GM21360 (cell line): ENCODE results near the gene LPAR4.
"Not testable (repeated sequence)": the region's sequence is repeated elsewhere in the genome, so short reads cannot be mapped to it uniquely, and the experiment has no call there.

Source experiments
- ATAC-seq: cut with Tn5 transposase; IDR thresholded peaks from one replicate; pipeline ENCODE4 v1.9.1; 2021; ENCODE audit warnings: mild to moderate bottlenecking, moderate library complexity; ENCODE audit not compliant: unreplicated experiment

The LPAR4 gene, protein sequence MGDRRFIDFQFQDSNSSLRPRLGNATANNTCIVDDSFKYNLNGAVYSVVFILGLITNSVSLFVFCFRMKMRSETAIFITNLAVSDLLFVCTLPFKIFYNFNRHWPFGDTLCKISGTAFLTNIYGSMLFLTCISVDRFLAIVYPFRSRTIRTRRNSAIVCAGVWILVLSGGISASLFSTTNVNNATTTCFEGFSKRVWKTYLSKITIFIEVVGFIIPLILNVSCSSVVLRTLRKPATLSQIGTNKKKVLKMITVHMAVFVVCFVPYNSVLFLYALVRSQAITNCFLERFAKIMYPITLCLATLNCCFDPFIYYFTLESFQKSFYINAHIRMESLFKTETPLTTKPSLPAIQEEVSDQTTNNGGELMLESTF

DNA sequence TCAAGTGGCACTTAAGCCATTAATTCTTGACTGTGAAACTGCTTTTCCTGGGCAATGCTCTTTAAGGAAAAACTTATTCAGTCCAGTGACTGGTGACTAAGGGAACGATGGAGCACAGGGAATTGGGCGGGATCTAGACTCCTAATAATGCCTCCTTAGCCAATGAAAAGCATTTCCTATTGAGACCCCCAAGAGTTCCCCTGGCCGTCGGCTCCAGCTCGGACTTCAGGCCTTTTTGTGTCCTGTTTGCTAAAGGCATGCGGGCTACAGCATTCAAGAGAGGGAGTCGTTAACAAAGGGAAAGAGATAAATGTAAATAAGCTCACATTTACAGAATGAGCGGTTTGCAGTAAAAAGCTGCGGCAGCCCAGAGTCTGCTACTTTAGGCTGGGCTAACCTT lies at the start of gene LPAR4:
Gene LPAR4, plus strand, starts transcription at position 232 of the 400 bp plus-strand sequence. CDS start 7,150 bp downstream, outside the sequence.
- no peak for ATAC-seq

DNA sequence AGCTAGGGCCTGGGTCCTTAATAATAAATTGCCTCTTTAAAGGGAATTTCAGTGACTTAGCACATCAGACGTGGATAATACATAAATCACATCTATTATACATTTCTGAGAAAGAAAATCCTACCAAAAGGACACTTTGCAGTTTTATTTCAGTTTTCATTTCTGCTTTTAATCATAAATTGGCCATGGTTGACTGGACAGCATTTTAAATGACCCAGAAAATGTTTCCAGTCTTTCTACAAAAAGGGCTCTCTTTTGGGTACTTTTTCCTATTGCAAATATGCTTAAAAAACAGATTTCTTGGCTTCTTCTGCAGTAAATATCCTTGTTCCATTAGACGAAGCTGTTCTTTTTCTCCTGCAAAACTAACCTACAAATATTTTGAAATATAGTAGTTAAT lies 41.4 kb upstream of the LPAR4 start:
- ATAC-seq: no peak

DNA sequence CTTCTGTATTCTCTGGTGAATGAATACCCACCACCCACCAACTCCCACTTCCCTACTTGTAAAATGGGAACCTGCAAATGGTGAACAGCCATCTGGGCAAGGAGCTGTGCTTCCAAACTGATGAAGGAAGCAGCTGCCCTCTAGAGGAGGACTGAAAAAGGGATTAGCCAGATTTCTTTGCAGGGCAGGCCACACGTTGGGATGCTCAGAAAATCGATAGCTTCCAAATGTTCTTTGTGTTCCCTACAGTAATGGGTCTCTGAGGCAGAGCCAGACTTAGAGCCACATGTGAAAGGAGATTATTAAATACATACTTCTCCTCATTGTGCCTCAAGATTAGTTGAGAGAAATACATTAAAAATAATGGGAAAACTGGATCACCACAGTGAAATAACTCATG lies 39.3 kb upstream of the LPAR4 start:
- no peak for ATAC-seq

DNA sequence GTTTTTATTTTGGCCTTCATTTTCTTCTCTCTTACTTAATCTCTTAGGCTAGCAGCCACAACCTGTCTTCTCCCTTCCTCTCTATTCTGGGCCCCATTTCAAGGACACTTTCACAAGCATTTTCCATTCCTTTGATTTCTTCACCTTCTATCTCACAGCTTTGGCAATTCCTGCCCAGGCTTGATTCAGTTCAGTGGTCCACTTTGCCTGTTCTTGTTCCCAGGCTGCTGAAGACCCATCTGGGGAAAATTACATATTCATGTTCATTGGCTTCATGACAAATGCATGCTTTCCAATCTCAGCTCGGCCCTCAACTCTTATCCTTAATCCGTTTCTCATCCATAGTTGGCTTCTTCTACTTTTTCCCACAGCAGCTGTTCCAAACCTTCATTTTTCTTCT lies 38.7 kb upstream of the LPAR4 start:
- ATAC-seq: no peak

DNA sequence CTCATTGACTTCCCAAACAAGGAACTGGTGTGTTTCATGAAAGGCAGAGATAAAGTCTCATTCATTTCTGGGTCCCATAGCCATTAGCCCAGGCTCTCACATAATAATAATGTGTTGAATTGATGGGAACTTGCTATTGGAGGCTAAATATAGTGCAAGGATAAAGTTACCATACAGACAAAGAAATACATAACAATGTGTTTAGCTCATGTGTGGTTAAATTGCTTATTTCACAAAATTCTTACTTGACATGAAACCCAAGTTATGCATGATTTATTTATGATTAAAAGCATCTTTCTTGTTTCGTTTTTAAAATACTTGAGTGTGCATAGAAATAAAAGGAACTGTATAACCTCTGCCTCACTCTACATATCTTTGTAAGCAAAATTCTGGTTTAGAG lies 37.3 kb upstream of the LPAR4 start:
- no peak for ATAC-seq

DNA sequence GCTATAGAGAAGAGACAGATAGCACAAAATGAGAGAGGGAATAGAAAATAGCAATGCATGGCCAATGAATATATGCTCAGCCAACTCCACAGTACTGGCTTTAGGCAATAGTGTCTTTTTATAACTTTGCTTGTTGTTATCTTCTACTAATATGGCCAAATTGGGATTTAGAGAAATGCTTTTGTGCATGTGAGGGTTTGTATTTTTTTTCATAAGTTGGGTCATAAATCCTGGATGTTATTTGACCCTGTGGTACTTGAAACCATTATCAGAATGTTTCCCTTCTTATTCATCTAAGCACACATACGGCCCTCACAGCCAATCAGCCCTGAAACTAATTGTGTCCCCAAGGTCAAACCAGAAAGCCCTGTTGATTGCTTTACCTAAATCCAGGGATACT lies 35.2 kb upstream of the LPAR4 start:
- ATAC-seq: no peak

DNA sequence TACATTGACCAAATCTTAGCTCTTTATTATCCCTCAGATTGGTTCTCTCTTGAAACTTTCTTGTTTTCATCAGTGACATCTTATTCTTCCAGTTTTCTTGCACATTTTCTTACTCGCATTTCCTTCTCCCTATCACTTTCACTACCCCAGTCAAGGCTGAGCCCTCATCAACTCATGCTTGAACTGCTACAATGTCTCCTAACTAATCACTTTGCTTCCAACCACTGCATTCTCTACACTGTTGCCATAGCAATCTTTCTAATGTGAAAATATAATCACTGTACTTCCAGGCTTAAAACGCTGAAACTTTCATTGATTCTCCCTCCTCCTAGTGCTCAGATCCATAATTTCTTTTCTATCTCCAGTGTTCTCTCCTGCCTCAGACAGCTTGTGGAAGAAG lies 22.2 kb upstream of the LPAR4 start:
- ATAC-seq: no peak

DNA sequence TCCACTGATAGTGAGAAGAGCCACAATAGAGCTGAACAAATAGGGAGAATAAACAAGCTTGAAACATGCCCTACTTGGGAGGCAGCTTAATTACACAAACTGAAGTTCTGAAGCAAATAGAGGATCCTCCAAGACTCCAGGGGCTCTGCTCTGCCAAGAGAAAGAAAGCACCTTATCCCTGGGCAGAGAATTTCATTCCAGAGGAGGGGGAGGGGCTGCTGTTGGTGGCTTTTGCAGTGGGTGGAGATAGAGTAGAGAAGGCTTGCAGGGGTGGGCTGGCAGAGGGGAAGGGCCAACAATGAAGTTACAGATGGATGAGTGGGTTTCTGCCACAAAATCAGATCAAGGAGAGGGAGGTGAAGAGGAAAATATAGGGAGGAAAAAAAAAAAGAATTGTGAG lies 1.0 kb upstream of the LPAR4 start:
- ATAC-seq: no peak

DNA sequence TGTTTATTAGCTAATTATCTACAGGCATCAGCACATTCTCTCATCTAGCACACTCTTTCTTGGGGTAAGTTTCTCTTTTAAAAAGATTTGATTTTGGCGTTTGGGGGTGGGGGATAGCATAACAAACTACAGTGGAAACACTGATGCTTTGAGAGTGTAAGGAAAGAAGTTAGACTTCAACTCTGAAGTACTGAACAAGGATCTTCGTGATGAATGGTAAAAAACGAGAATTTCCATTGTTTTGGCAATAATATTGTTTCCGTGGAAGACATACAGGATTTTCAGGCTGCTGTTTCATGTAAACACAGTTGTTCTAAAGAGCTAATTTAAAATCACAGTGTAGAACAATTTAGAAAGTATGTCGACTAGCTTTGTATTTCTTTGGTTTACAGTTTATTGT lies 451 bp downstream of the LPAR4 start:
- no peak for ATAC-seq

DNA sequence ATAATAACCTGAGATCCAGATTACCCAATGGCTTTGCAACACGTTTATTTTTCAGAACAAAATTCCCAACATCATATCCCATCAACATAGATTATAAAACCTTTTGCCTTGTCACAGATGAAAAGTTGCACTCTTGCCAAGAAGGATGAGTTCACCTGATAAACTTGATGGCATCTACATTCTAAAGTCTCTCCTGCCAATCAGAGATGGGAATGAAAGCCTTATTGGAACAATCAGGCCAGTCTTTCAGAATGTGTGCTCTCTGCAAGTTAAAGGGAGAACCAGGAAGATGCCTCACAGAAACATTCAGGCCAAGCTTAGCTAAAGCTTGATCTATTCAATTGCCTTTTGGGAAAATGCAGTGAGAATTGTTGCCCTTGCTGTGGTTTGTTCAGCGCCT lies 1.3 kb downstream of the LPAR4 start:
- no peak for ATAC-seq

DNA sequence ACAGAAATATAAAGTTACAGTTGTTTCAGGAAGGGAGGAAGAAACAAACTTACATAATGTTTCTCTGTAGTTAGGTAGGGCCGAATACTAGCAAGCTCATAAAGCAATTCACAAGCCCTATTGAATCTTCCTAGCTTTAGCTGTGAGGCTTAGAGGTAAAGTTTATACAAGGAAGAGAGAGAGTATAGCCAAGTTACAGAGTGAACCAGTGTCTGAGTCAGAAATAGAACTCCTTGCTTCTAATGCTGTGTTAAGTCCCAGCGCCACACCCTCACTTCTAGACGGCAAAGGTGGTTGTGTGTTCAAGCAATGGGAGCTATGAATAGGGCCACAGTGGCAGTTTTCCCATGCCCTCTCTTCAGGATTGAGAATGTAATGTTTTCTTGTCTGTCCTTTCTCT lies 6.1 kb downstream of the LPAR4 start:
- ATAC-seq: no peak

DNA sequence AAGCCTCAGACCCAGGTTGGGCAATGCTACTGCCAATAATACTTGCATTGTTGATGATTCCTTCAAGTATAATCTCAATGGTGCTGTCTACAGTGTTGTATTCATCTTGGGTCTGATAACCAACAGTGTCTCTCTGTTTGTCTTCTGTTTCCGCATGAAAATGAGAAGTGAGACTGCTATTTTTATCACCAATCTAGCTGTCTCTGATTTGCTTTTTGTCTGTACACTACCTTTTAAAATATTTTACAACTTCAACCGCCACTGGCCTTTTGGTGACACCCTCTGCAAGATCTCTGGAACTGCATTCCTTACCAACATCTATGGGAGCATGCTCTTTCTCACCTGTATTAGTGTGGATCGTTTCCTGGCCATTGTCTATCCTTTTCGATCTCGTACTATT lies 7.4 kb downstream of the LPAR4 start:
- ATAC-seq: peak; percentile 89

DNA sequence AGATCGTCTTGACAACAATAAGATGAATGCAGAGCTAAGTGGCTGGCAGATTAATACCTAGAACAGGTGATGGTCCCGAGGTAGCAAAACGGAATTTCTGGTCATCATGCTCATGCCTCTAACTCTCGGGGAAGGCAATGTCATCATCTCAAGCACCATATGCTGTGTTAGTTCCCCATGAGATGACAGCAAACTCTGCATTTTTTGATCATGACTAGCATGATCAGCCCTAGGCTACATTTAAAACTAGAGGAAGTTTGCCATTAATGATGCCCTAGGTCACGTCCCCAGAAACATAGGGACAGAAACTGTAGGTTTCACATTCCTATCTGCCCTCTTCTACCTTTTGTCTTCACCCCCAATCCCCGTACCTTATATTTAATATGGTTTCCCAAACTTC lies 11.6 kb downstream of the LPAR4 start:
- ATAC-seq: no peak

DNA sequence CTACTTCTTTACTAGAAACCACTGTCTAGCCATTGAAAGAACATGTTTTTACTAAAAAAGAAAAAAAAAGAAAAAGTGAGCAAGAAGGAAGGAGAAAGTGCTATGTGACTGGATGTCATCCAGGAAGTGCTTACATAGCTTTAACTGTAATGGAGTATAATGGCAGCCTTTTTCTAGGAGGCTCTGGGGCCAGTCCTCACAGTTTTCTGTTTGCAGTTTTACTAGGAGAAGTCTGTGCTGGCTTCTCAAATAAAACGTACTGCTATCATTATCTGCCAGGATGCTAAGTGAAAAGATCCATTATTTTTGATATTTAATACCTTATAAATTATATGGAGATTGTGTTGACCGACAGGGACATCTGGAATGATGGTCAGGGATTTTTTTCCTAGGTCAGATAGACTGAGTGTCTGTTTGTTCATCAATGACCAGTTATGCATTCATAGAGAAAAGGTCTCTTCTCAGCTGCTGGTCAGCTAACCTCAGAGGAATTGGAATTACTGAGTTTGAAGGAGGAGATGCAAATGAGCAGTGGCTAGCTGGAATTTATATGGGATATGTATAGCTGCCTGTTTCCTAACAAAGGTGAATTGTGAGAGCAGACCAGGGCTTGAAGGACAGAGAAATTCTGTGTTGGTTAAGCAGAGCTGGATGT lies 21.7 kb downstream of the LPAR4 start:
- no peak for ATAC-seq

DNA sequence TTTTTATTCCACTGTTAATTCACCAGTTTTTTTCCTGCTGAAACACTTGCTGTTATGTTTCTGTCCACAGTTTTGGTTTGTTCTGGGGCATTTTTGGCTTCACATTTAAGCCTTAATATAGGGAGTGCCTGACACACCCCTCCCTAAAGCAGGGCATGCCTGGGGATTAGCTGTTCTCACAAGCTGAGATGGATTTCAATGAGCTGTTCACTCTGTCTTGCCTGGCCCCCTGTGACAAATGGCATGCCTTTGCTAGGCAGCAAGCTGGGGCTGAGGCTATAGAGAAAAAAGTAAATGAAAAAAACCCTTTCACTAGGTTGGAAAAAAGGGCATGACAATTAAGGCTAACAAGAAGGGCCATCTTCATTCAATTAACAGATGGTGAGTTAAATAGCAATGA lies 22.4 kb downstream of the LPAR4 start:
- ATAC-seq: no peak

DNA sequence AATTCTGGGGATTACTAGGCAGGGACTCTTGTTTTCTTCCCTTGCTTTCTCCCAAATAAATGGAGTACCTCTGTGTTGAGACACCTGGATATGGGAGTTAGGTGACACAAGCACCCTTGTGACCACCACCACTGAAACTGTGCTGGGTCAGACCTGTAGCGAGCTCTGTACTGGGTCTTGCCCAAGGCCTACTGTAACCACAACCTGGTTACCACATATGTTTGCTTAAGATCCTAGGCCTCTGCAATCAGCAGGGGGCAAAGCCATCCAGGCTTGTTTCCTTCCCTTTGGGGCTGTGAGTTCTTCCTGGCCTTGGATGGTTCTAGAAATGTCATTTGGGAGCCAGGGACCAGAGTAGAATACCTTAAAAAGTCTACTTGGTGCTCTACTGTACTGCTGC lies 49.4 kb downstream of the LPAR4 start:
- no peak for ATAC-seq

DNA sequence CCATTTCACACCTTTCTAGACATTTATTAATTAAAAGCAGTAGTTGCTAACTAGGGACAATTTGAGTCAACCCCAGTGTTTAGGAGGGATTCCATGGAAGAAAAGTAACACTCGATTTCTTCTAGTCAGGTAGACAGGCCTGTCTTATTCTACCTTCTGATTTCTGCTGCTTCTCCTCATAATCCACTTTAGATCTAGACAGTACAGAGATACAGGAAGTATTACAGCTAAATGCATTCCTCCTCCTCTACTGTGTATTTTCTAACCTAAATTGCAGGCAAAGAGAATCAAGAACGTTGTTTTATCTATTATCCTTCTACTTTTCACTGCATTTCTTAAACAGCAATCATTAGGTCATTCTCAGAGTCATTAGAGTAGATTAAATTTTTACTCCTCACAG lies 52.6 kb downstream of the LPAR4 start:
- ATAC-seq: no peak

DNA sequence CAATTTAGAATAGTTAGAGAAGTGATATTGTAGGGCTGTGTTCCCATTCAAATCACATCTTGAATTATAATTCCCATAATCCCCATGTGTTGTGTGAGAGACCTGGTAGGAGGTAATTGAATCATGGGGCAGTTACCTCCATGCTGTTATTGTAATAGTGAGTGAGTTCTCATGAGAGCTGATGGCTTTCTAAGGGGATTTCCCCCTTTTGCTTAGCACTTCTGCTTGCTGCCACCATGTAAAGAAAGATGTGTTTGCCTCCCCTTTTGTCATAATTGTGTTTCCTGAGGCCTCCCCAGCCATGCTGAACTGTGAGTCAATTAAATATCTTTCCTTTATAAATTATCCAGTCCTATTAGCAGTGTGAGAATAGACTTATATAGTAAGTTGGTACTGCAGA lies 53.2 kb downstream of the LPAR4 start:
- no peak for ATAC-seq

DNA sequence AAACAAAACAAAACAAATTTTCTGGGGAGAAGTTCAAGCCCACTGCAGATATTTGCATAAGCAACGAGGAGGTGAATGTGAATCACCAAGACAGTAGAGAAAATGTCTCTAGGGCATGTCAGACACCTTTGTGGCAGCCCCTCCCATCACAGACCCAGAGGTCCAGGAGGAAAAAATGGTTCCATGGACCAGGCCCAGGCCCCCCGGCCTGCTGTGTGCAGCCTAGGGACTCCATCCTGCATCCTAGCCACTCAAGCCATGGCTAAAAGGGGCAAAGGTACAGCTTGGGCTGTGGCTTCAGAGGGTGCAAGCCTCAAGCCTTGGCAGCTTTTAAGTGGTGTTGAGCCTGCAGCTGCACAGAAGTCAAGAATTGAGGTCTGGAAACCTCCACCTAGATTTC lies 54.0 kb downstream of the LPAR4 start:
- no peak for ATAC-seq

DNA sequence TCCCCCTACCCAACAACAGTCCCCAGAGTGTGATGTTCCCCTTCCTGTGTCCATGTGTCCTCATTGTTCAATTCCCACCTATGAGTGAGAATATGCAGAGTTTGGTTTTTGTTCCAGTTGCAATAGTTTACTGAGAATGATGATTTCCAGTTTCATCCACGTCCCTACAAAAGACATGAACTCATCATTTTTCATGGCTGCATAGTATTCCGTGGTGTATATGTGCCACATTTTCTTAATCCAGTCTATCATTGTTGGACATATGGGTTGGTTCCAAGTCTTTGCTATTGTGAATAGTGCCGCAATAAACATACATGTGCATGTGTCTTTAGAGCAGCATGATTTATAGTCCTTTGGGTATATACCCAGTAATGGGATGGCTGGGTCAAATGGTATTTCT lies 55.0 kb downstream of the LPAR4 start:
- ATAC-seq: not testable (repeated sequence)
